RWPE1 (cell line): ENCODE data around the gene DDX56.
A peak's percentile ranks its signal among the peaks of the same experiment; 100 is the strongest.

Source experiments
- CTCF ChIA-PET: fragments of 350-600 bp; sonication (Branson Sonifier 250); formaldehyde crosslinking; extraction: SDS; loops from one replicate; lab custom pipeline; 2021; lab: Yijun Ruan, JAX
- POLR2A ChIA-PET: fragments of 400-600 bp; formaldehyde crosslinking; extraction: SDS; loops from one replicate; lab custom pipeline; 2020; ENCODE audit warnings: antibody characterized with exemption; ENCODE audit not compliant: low non-redundant PET; lab: Yijun Ruan, JAX
- DNase-seq: peaks from one replicate; pipeline ENCODE4 v3.0.0; 2012; ENCODE audit warnings: low spot score
- H3K27ac ChIP-seq: fragments of 450-650 bp; 2 replicates; pipeline ENCODE4 v1.5.1; 2017
- CTCF ChIP-seq: fragments of 450-650 bp; conservative IDR thresholded peaks from 2 replicates; pipeline ENCODE4 v1.5.1; 2017; ENCODE audit warnings: low read depth, mild to moderate bottlenecking

The DDX56 gene

GRCh38 chr7:44583146-44583865 lies 9.6 kb upstream of the DDX56 start:
- CTCF ChIA-PET, result no interaction called here
- H3K27ac ChIP-seq, result peak overlapping the region; percentile 96
- DNase-seq, result no peak
- no peak for TF ChIP-seq CTCF
- POLR2A ChIA-PET, result no interaction called here

DNA sequence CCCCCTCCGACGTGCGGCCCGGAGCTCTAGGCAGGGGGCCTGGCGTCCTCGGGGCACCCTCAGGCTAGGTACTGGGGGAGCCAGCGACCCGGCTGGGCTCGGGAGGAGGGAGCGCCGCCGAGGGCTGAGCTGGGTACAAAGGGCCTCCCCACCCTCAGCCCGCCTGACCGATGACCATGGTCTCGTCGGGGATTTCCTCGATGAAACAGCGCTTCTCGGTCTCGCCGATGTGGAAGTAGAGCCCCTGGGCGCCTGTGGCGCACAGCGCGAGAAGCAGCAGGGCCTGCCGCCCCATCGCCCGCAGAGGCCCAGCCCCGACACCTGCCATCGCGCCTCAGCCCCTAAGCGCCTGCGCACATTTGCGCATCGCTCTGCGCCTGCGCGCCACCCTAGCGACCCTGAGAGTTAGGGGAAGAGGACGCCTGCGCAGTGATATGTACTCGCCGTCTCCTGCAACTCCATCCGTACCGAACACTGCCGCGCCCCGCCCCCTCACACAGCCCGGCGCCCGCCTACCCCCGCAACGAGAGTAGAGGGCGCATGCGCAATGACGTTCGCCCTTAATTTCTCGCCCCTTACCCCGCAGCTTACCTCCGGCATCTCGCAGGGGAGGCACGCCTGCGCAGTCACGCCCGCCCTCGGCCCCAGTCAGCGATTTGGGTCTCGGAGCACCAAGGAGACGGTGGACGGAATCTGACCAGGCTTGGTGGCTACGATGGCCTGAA lies 8.3 kb upstream of the DDX56 start, which contains the start of gene TMED4:
TSS of gene TMED4 (minus strand) at position 353 of the 725 bp plus-strand sequence. CDS start at position 328, 25 bp downstream.
- DNase-seq, result peak; percentile 100
- peak within 1 kb of the TSS; percentile 96 for H3K27ac ChIP-seq
- CTCF ChIA-PET, result interaction anchor here (0.7 to 1.4 kb wide), 2 partner anchors 17 to 368 kb away, joined by 3 to 4 read pairs; no protein-coding TSS in a partner anchor
- TF ChIP-seq CTCF, result no peak
- POLR2A ChIA-PET, result interaction anchor here (0.6 to 1.0 kb wide), 4 partner anchors 59 to 301 kb away, joined by 3 read pairs; partner anchors contain the start of gene H2AZ2

GRCh38 chr7:44580945-44581878 lies 7.5 kb upstream of the DDX56 start:
- POLR2A ChIA-PET, result no interaction called here
- DNase-seq, result no peak
- CTCF ChIA-PET, result interaction anchor here (0.7 to 1.4 kb wide), 3 partner anchors 16 to 367 kb away, joined by 3 to 4 read pairs (median 3); no protein-coding TSS in a partner anchor
- H3K27ac ChIP-seq, result peak overlapping the region; percentile 96
- no peak for TF ChIP-seq CTCF

- CTCF ChIA-PET, result interaction anchor here (0.7 kb wide), 1 partner anchor 1363 kb away, joined by 3 read pairs; no protein-coding TSS in a partner anchor
- H3K27ac ChIP-seq, result peak overlapping the region; percentile 26; the same call in 1 of the 2 replicates
- no peak for TF ChIP-seq CTCF
- POLR2A ChIA-PET, result no interaction called here
- DNase-seq, result no peak
Observed at GRCh38 chr7:44576228-44576627, 2.5 kb upstream of the DDX56 start.

DNA sequence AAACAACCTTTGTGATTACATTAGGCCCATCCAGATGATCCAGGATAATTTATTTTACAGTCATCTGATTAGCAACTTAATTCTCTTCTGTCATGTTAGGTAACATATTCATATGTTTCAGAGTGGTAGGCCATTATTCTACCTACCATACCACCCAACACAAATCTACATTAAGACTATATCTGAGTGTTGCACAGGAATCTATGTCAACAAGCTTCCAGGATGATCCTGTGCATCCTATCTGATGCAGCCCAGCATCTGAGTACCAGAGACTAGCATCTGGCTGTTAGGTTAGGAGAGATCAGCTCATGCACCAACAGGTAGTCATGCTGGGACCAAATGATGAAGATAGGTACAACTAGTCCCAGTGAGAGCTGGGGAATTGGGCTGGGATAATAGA lies 1.3 kb upstream of the DDX56 start:
- POLR2A ChIA-PET, result interaction anchor here (0.5 kb wide), 1 partner anchor 48 kb away, joined by 5 read pairs; no protein-coding TSS in a partner anchor
- no peak for DNase-seq
- no peak for TF ChIP-seq CTCF
- peak overlapping the region; percentile 75; the same call in 1 of the 2 replicates for H3K27ac ChIP-seq
- CTCF ChIA-PET, result no interaction called here
